K562 (cell line): ENCODE results near the gene PPP4R4. TPM values are rescaled to one million over a fixed set of nuclear protein-coding genes. Genes with fewer than 3 reads are reported as not detected.
"Not testable (repeated sequence)": the region's sequence is repeated elsewhere in the genome, so short reads cannot be mapped to it uniquely, and the experiment has no call there.

Experiments used
- ATAC-seq: fragments of 200-7000 bp; cut with Tn5 transposase; 3 replicates; pipeline ENCODE4 v1.9.1; 2020; ENCODE audit warnings: moderate library complexity
- BruUV-seq: library from RNA; stranded (reverse); fragments of 400-500 nt; replicated peaks from 2 replicates; lab custom pipeline; 2021; lab: Mats Ljungman, UMichigan
- CTCF ChIA-PET: fragments of 300-600 bp; formaldehyde crosslinking; extraction: SDS; loops from one replicate; lab custom pipeline; 2021; ENCODE audit warnings: low intra/inter-chr PET ratio; lab: Yijun Ruan, JAX
- POLR2A ChIA-PET: fragments of 300-600, 350-650 bp; sonication (Branson Sonifier 250); formaldehyde crosslinking; extraction: SDS; loops from one replicate; lab custom pipeline; 2021; ENCODE audit warnings: antibody characterized with exemption, inconsistent platforms; lab: Yijun Ruan, JAX
- DNase-seq, 4 experiments: peaks; one replicate each; pipeline versions ENCODE4 v3.0.0 to v3.0.0-alpha.2; 2011 to 2018; ENCODE audit warnings: low spot score in 3 of 4, mixed read lengths in 3 of 4; ENCODE audit errors: extremely low read depth in 1 of 4
- FAIRE-seq: peaks from 2 replicates; lab custom pipeline; 2011; peaks lifted over from hg19 to GRCh38; lab: Jason Lieb, UNC
- H2AFZ ChIP-seq: 2 replicates; pipeline ENCODE4 v1.6.0; 2011; ENCODE audit warnings: low read depth, low read length, control low read depth, inconsistent platforms
- H3K27ac ChIP-seq: fragments of 200-600 bp; 3 replicates; pipeline ENCODE4 v1.8.0; 2011; ENCODE audit warnings: low read depth, mild to moderate bottlenecking, control low read depth, inconsistent platforms, low read length, moderate library complexity, mixed read lengths; ENCODE audit errors: extremely low read depth
- H3K27me3 ChIP-seq, 2 experiments: fragments of 300-600 bp in 1 of 2; 2 replicates in 1 of 2; 3 replicates in 1 of 2; pipeline versions ENCODE4 v1.6.0 to v1.8.0; 2011; ENCODE audit warnings: inconsistent platforms in 2 of 2, low read length in 2 of 2, mild to moderate bottlenecking in 1 of 2, mixed read lengths in 1 of 2, moderate library complexity in 1 of 2; ENCODE audit not compliant: control insufficient read depth in 2 of 2, insufficient read depth in 2 of 2
- H3K36me3 ChIP-seq: fragments of 300-600 bp; 3 replicates; pipeline ENCODE4 v1.8.0; 2011; ENCODE audit warnings: mild to moderate bottlenecking, low read length, inconsistent platforms; ENCODE audit not compliant: control insufficient read depth, insufficient read depth
- H3K4me1 ChIP-seq, 2 experiments: fragments of 200-600 bp in 1 of 2; replicated peaks in 1 of 2; 2 replicates in 1 of 2; 3 replicates in 1 of 2; pipeline versions ENCODE4 v1.5.1 to v1.8.0; 2011; ENCODE audit warnings: inconsistent platforms in 2 of 2, low read length in 2 of 2, mild to moderate bottlenecking in 1 of 2, mixed read lengths in 1 of 2, moderate library complexity in 1 of 2; ENCODE audit not compliant: control insufficient read depth in 2 of 2, insufficient read depth in 2 of 2
- H3K4me2 ChIP-seq: 2 replicates; pipeline ENCODE4 v1.6.1; 2011; ENCODE audit warnings: low read length, control low read depth, inconsistent platforms, mixed read lengths; ENCODE audit not compliant: insufficient read depth
- H3K4me3 ChIP-seq: fragments of 200-600 bp; sonication (generic), shearing (Covaris generic); 2 replicates; pipeline ENCODE4 v1.5.1; 2016; ENCODE audit warnings: control low read depth, inconsistent platforms
- H3K79me2 ChIP-seq: fragments of 200-600 bp; 3 replicates; pipeline ENCODE4 v1.8.0; 2011; ENCODE audit warnings: low read length, inconsistent platforms; ENCODE audit not compliant: control insufficient read depth, insufficient read depth
- H3K9ac ChIP-seq, 2 experiments: 2 replicates each; pipeline versions ENCODE4 v1.6.0 to v1.6.1; 2011; ENCODE audit warnings: low read depth in 2 of 2, low read length in 2 of 2, control low read depth in 1 of 2, inconsistent platforms in 1 of 2, mild to moderate bottlenecking in 1 of 2, mixed read lengths in 1 of 2; ENCODE audit not compliant: insufficient read depth in 1 of 2
- H3K9me1 ChIP-seq: one replicate; pipeline ENCODE4 v1.6.0; 2011; ENCODE audit warnings: inconsistent platforms, mild to moderate bottlenecking, low read length, moderate library complexity; ENCODE audit not compliant: control insufficient read depth, insufficient read depth
- H3K9me3 ChIP-seq: replicated peaks from 2 replicates; pipeline ENCODE4 v1.5.1; 2011; ENCODE audit warnings: low read depth, low read length, inconsistent platforms; ENCODE audit not compliant: control insufficient read depth, insufficient read depth
- H4K20me1 ChIP-seq: replicated peaks from 2 replicates; pipeline ENCODE4 v1.6.1; 2011; ENCODE audit warnings: low read length, inconsistent platforms, mixed read lengths; ENCODE audit not compliant: control insufficient read depth, insufficient read depth
- CBX1 ChIP-seq: sonication (generic); IDR thresholded peaks from 2 replicates; pipeline ENCODE4 v1.6.1; 2016; ENCODE audit warnings: antibody characterized with exemption, low read depth, mild to moderate bottlenecking
- FOXM1 ChIP-seq, 2 experiments: fragments of 450-650 bp in 1 of 2; sonication (generic) in 1 of 2; formaldehyde crosslinking in 1 of 2; IDR thresholded peaks; 2 replicates each; pipeline versions ENCODE4 v1.6.1 to v1.9.0; 2017 to 2022; ENCODE audit warnings: low read depth in 2 of 2, mild to moderate bottlenecking in 2 of 2, missing genetic modification reagents in 1 of 2, moderate library complexity in 1 of 2
- KLF16 ChIP-seq: IDR thresholded peaks from 2 replicates; pipeline ENCODE4 v1.6.1; 2016; ENCODE audit warnings: antibody characterized with exemption
- WGBS: fragments of 100-300 bp; shearing (Covaris generic); methylation state at CpG from one replicate; pipeline ENCODE4 v1.1.6; 2016; ENCODE audit warnings: low coverage, mixed read lengths; ENCODE audit not compliant: insufficient coverage; ENCODE audit errors: missing lambda C conversion rate; 5-methylcytosine and 5-hydroxymethylcytosine counted together
- in situ Hi-C: fragments of 300-500 bp; cut with MboI; formaldehyde crosslinking; loops from 4 replicates; pipeline ENCODE4 v1.15.0; 2018; ENCODE audit warnings: inconsistent platforms, mixed read lengths
- intact Hi-C: fragments of 100-400 bp; cut with micrococcal nuclease; formaldehyde crosslinking; loops from 2 replicates; pipeline ENCODE4 v1.14.2; 2022
- polyA plus RNA-seq, 8 experiments: library from polyadenylated mRNA; depleted of rRNA in 4 of 8; stranded (reverse) in 5 of 8; unstranded in 3 of 8; fragments of >200 nt; fragmentation: Nextera tagmentation in 2 of 8; fragmentation: Illumina TruSeq in 1 of 8; extraction: Ambion mirVana in 2 of 8; extraction: Trizol in 1 of 8; gene quantifications; 2 replicates each; pipeline versions ENCODE4 v1.2.1 to v1.2.3, GENCODE V29; 2011 to 2014; ENCODE audit warnings: inconsistent platforms in 1 of 8, missing spikeins in 1 of 8
- total RNA-seq, 7 experiments: library from RNA; depleted of rRNA in 6 of 7; stranded (reverse); fragments of >200 nt in 6 of 7; fragmentation: Illumina TruSeq in 2 of 7; extraction: Trizol in 2 of 7; gene quantifications; 2 replicates each; pipeline versions ENCODE4 v1.2.1 to v1.2.3, GENCODE V29; 2011 to 2021; ENCODE audit warnings: low replicate concordance in 1 of 7
- TF ChIP-seq, protein P1 (sequence below): sonication (generic); formaldehyde crosslinking; IDR thresholded peaks from 2 replicates; pipeline ENCODE4 v1.8.1; 2023; ENCODE audit warnings: mild to moderate bottlenecking, missing genetic modification reagents
- TF ChIP-seq, protein P2 (sequence below): fragments of 250-450 bp; sonication (Bioruptor Pico); IDR thresholded peaks from 2 replicates; pipeline ENCODE4 v1.4.0; 2020; ENCODE audit warnings: mild to moderate bottlenecking, moderate library complexity, borderline replicate concordance

Gene PPP4R4
- total and polyA plus RNA-seq, 9 of the 15 experiments (the other 6 are each of a cell fraction or from before 2014, with no cell fraction given), result 0.11 to 0.26 TPM; not detected in 7

DNA sequence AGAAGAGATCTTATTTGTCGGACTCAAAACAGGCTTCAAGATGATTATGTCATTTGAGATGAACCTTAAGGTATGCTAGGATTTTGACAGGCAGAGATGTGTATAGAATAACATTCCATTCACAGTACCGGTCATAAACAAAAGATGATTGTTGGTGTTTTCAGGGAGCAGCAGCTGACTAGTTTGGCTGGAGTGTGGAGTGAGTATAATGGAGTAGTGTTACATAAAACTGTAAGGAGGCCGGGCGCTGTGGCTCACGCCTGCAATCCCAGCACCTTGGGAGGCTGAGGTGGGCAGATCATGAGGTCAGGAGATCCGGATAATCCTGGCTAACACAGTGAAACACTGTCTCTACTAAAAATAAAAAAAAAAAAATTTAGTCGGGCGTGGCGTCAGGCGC is 95.0 kb downstream of the PPP4R4 start (continued):
- TF ChIP-seq, protein P1, sequence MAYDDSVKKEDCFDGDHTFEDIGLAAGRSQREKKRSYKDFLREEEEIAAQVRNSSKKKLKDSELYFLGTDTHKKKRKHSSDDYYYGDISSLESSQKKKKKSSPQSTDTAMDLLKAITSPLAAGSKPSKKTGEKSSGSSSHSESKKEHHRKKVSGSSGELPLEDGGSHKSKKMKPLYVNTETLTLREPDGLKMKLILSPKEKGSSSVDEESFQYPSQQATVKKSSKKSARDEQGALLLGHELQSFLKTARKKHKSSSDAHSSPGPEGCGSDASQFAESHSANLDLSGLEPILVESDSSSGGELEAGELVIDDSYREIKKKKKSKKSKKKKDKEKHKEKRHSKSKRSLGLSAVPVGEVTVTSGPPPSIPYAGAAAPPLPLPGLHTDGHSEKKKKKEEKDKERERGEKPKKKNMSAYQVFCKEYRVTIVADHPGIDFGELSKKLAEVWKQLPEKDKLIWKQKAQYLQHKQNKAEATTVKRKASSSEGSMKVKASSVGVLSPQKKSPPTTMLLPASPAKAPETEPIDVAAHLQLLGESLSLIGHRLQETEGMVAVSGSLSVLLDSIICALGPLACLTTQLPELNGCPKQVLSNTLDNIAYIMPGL, result no peak
- TF ChIP-seq CBX1, result no peak
- TF ChIP-seq KLF16, result no peak
- TF ChIP-seq, protein P2, sequence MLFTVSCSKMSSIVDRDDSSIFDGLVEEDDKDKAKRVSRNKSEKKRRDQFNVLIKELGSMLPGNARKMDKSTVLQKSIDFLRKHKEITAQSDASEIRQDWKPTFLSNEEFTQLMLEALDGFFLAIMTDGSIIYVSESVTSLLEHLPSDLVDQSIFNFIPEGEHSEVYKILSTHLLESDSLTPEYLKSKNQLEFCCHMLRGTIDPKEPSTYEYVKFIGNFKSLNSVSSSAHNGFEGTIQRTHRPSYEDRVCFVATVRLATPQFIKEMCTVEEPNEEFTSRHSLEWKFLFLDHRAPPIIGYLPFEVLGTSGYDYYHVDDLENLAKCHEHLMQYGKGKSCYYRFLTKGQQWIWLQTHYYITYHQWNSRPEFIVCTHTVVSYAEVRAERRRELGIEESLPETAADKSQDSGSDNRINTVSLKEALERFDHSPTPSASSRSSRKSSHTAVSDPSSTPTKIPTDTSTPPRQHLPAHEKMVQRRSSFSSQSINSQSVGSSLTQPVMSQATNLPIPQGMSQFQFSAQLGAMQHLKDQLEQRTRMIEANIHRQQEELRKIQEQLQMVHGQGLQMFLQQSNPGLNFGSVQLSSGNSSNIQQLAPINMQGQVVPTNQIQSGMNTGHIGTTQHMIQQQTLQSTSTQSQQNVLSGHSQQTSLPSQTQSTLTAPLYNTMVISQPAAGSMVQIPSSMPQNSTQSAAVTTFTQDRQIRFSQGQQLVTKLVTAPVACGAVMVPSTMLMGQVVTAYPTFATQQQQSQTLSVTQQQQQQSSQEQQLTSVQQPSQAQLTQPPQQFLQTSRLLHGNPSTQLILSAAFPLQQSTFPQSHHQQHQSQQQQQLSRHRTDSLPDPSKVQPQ (CRISPR knock-in tag), result no peak
- TF ChIP-seq FOXM1 (IDR thresholded peaks at IDR 0.05; ENCODE audit: low read depth), result no peak
- TF ChIP-seq FOXM1 (CRISPR knock-in tag; IDR thresholded peaks at IDR 0.05; ENCODE audit: low read depth), result no peak

DNA sequence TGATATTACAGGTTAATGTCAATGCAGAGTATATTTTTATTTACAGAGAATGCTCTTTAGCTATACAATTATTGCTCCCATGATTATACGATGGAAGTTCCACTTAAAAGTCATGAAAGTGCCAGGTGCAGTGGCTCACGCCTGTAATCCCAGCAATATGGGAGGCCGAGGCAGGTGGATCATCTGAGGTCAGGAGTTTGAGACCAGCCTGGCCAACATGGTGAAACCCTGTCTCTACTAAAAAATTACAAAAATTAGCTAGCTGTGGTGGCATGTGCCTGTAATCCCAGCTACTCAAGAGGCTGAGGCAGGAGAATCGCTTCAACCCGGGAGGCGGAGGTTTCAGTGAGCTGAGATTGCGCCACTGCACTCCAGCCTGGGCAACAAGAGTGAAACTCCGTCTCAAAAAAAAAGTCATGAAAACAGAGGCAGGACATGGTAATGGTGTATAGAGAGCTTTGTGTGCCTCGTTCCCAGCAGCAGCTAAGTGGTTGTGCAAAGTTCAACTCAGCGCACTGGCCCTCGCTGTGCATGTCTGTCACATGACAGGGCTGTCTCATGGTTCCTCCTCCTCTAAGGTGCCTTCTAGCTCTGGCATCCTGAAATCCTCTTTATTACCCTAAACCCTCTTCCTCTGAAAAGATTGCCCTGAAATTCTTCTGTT is 102.9 kb downstream of the PPP4R4 start:
- FAIRE-seq, result not testable (repeated sequence)

More for the DNA sequence above, 102.9 kb downstream of the PPP4R4 start:
- H3K9me3 ChIP-seq, H3K4me2 ChIP-seq, H4K20me1 ChIP-seq, H2AFZ ChIP-seq, DNase-seq, in situ Hi-C loops, H3K79me2 ChIP-seq, H3K27me3 ChIP-seq, CTCF ChIA-PET, H3K4me3 ChIP-seq, H3K9ac ChIP-seq, H3K9me1 ChIP-seq, H3K27ac ChIP-seq, H3K36me3 ChIP-seq, H3K4me1 ChIP-seq, BruUV-seq, intact Hi-C loops, ATAC-seq: not testable (repeated sequence)
- 4% methylated on average over 8 of the region's 11 CpGs for WGBS
- POLR2A ChIA-PET, result interaction anchor here (0.5 to 0.7 kb wide), 2 partner anchors 8 to 13 kb away, joined by 3 read pairs; no protein-coding TSS in a partner anchor
